B cell (primary cell): ENCODE results near the gene NT5M. TPM values are rescaled to one million over a fixed set of nuclear protein-coding genes. Genes with fewer than 3 reads are reported as not detected.

Experiments used
- ATAC-seq: fragments of 200-7000 bp; cut with Tn5 transposase; one replicate; pipeline ENCODE4 v1.10.0; 2021; ENCODE audit warnings: low read depth, mild to moderate bottlenecking, moderate number of reproducible peaks, moderate library complexity
- CTCF ChIA-PET: fragments of 350-600 bp; sonication (Branson Sonifier 250); formaldehyde crosslinking; loops from one replicate; lab custom pipeline; 2021; ENCODE audit warnings: antibody characterized with exemption, inconsistent platforms; lab: Charles Lee
- POLR2A ChIA-PET: fragments of 350-600 bp; sonication (Branson Sonifier 250); formaldehyde crosslinking; loops from one replicate; lab custom pipeline; 2021; ENCODE audit warnings: antibody characterized with exemption; lab: Charles Lee
- DNase-seq: peaks from one replicate; pipeline ENCODE4 v3.0.0; 2013
- H2AFZ ChIP-seq: 2 replicates; pipeline ENCODE4 v1.6.1; 2012; ENCODE audit warnings: mild to moderate bottlenecking, low read depth, low read length; ENCODE audit not compliant: insufficient read depth, poor library complexity, severe bottlenecking
- H3K27ac ChIP-seq, 2 donors: 1 replicate in 1 of 2; 2 replicates in 1 of 2; pipeline ENCODE4 v1.5.1; 2012 to 2013; ENCODE audit warnings: low read length in 2 of 2, mild to moderate bottlenecking in 2 of 2, moderate library complexity in 1 of 2
- H3K27me3 ChIP-seq, 4 experiments: fragments of 200-600 bp in 1 of 4; sonication (generic) in 1 of 4; replicated peaks in 1 of 4; 1 replicate in 2 of 4; 2 replicates in 2 of 4; pipeline versions ENCODE4 v1.6.1 to v1.7.0; 2013 to 2016; ENCODE audit warnings: low read length in 3 of 4, mild to moderate bottlenecking in 2 of 4, mixed read lengths in 1 of 4, moderate library complexity in 1 of 4; ENCODE audit not compliant: insufficient read depth in 4 of 4, control insufficient read depth in 3 of 4; ENCODE audit errors: control extremely low read depth in 1 of 4
- H3K36me3 ChIP-seq, 2 experiments: replicated peaks in 1 of 2; 1 replicate in 1 of 2; 2 replicates in 1 of 2; pipeline versions ENCODE4 v1.6.1 to v1.7.1; 2013; ENCODE audit warnings: low read length in 1 of 2; ENCODE audit not compliant: insufficient read depth in 2 of 2, control insufficient read depth in 1 of 2; ENCODE audit errors: control extremely low read depth in 1 of 2, extremely low read depth in 1 of 2
- H3K4me1 ChIP-seq, 2 donors: fragments of 200-600 bp in 1 of 2; sonication (generic) in 1 of 2; 1 replicate in 1 of 2; 2 replicates in 1 of 2; pipeline versions ENCODE4 v1.5.1 to v1.6.1; 2013 to 2017; ENCODE audit warnings: low read length in 2 of 2; ENCODE audit not compliant: control insufficient read depth in 2 of 2, insufficient read depth in 2 of 2
- H3K4me2 ChIP-seq: replicated peaks from 2 replicates; pipeline ENCODE3; 2012; ENCODE audit warnings: mild to moderate bottlenecking, low read depth, low read length; ENCODE audit not compliant: poor library complexity, severe bottlenecking
- H3K4me3 ChIP-seq, 5 experiments: fragments of 200-600 bp in 1 of 5; sonication (generic) in 1 of 5; 1 replicate in 3 of 5; 2 replicates in 2 of 5; pipeline versions ENCODE4 v1.5.1 to v1.7.0; 2011 to 2016; ENCODE audit warnings: low read length in 4 of 5, mild to moderate bottlenecking in 4 of 5, low read depth in 2 of 5, control low read depth in 1 of 5, moderate library complexity in 1 of 5; ENCODE audit not compliant: insufficient read depth in 1 of 5; ENCODE audit errors: control extremely low read depth in 1 of 5, extremely low read depth in 1 of 5
- H3K79me2 ChIP-seq: fragments of 200-600 bp; sonication (generic); one replicate; pipeline ENCODE4 v1.6.0; 2016; ENCODE audit warnings: low read length; ENCODE audit not compliant: control insufficient read depth, insufficient read depth
- H3K9ac ChIP-seq: fragments of 200-600 bp; sonication (generic); 2 replicates; pipeline ENCODE4 v1.6.1; 2017; ENCODE audit warnings: mild to moderate bottlenecking, low read length, moderate library complexity
- H3K9me3 ChIP-seq, 3 donors: one replicate each; pipeline versions ENCODE4 v1.6.1 to v1.7.1; 2013; ENCODE audit warnings: low read length in 2 of 3; ENCODE audit not compliant: control insufficient read depth in 2 of 3, insufficient read depth in 1 of 3; ENCODE audit errors: control extremely low read depth in 1 of 3
- H4K20me1 ChIP-seq: 2 replicates; pipeline ENCODE4 v1.6.0; 2012; ENCODE audit warnings: mild to moderate bottlenecking, low read length; ENCODE audit not compliant: insufficient read depth, control insufficient read depth, poor library complexity, severe bottlenecking
- H3K27ac Mint-ChIP-seq: one replicate; pipeline ENCODE4 v1.8.0; 2021; ENCODE audit warnings: mixed read lengths
- H3K27me3 Mint-ChIP-seq: one replicate; pipeline ENCODE4 v1.8.0; 2021; ENCODE audit warnings: mixed read lengths
- H3K4me1 Mint-ChIP-seq: one replicate; pipeline ENCODE4 v1.8.0; 2021; ENCODE audit warnings: mixed read lengths
- H3K4me3 Mint-ChIP-seq: one replicate; pipeline ENCODE4 v1.8.0; 2021; ENCODE audit warnings: mixed read lengths
- H3K9me3 Mint-ChIP-seq: one replicate; pipeline ENCODE4 v1.8.0; 2022; ENCODE audit warnings: mixed read lengths; ENCODE audit not compliant: insufficient read depth
- CTCF ChIP-seq: fragments of 200-600 bp; IDR thresholded peaks from one replicate; pipeline ENCODE4 v1.8.0; 2022; ENCODE audit warnings: antibody characterized with exemption, mild to moderate bottlenecking
- EZH2 ChIP-seq: IDR thresholded peaks from 2 replicates; pipeline ENCODE4 v1.6.1; 2012; ENCODE audit warnings: borderline replicate concordance, low read depth, mild to moderate bottlenecking, moderate library complexity, low read length; ENCODE audit not compliant: insufficient read depth, poor library complexity, severe bottlenecking
- whole genome bisulfite sequencing: methylation state at CpG from one replicate; pipeline ENCODE4 v1.1.5; 2013; ENCODE audit warnings: missing lambda C conversion rate; ENCODE audit not compliant: insufficient coverage; 5-methylcytosine and 5-hydroxymethylcytosine counted together
- intact Hi-C: fragments of 100-400 bp; cut with micrococcal nuclease; formaldehyde crosslinking; loops from one replicate; pipeline ENCODE4 v1.10.0; 2022
- polyA plus RNA-seq: library from polyadenylated mRNA; depleted of rRNA; stranded (reverse); fragments of >200 nt; gene quantifications from 2 replicates; pipeline ENCODE4 v1.2.3, GENCODE V29; 2012
- total RNA-seq, 2 donors: library from RNA; stranded (reverse); fragments of 120-200 nt in 1 of 2; gene quantifications; 1 replicate in 1 of 2; 2 replicates in 1 of 2; pipeline versions ENCODE4 v1.2.3 to v1.2.4, GENCODE V29; 2013 to 2022

Gene NT5M
- total and polyA plus RNA-seq, 2 donors (not counting 1 experiment from before 2014, with no cell fraction given) = 0.40 to 0.47 TPM

DNA sequence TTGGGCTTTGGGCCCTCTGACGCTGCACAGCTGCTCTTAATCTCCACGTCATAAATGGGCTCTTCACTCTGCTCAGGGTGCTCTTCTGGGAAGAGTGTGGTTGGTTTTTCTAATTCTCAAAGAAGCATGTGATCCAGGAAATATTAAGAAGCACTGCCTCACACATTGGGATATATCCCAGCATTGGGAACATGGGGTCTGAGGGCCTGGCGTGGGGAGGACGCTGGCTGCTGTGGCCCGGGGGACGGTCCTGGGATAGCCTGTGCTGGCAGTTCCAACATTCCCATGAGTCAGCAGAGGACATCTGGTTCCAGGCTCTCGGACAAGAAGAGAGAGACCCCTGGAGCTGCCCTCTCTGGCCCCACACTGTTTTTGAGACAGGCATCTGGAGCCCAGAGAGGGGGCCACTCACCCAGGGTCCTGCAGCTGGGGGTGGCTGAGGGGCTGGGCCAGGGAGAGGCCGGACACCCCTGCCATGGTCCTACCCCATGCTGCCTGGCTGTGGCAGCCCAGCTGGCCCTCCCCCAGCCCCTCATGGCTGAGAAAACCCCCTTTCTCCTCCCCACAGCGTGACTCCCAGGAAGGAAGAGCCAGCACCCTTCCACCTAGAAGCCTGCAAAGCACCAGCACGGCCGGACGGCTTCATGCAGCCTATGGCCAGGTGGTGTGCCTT, 58.8 kb downstream of the NT5M start:
- Histone ChIP-seq H3K36me3 (no peaks in the 10 kb centered on the region), H4K20me1 (no peaks in the 10 kb centered on the region), H2AFZ (no peak overlapping the region), H3K79me2 (no peaks in the 10 kb centered on the region), H3K9ac (no peak overlapping the region), H3K27me3 (peaks cover 0 to 11% (median 0%) of the 10 kb centered on the region in 4 experiments), H3K4me3 (no peak overlapping the region), H3K4me2 (no peak overlapping the region), H3K27ac (no peak overlapping the region), H3K9me3 (peaks cover 0 to 15% (median 0%) of the 10 kb centered on the region in 3 donors), H3K4me1 (no peaks in the 10 kb centered on the region)
- Mint-ChIP-seq H3K4me3 (no peak overlapping the region), H3K9me3 (peaks cover 3% of the 10 kb centered on the region), H3K27ac (no peak overlapping the region), H3K27me3 (peaks cover 14% of the 10 kb centered on the region), H3K4me1 (no peaks in the 10 kb centered on the region)
- 92% methylated on average over 8 of the region's 12 CpGs for WGBS
- DNase-seq (no peak), ATAC-seq (no peak)
- intact Hi-C loops = no loop called here
- ChIA-PET CTCF (no interaction called here), POLR2A (no interaction called here)
- TF ChIP-seq EZH2 (no peak), CTCF (no peak)

DNA sequence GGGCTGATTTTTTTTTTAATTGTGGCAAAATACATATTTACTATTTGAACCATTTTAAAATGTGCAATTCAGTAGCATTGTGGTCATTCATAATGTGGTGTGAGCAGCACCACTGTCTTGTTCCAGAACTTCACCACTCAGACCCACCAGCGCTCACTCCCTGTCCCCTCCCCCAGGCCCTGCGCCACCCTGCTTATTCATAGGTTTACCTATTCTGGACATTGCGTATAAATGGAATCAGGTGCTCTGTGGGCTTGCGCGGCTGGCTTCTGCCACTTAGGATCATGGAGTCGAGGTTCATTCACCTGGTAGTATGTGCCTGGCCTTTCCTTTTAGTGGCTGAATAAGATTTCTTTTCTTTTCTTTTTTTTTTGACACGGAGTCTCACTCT, 59.4 kb downstream of the NT5M start:
- H3K4me3 Mint-ChIP-seq = no peak overlapping the region
- peaks cover 14% of the 10 kb centered on the region for H3K27me3 Mint-ChIP-seq
- no peaks in the 10 kb centered on the region for H3K4me1 ChIP-seq
- no peaks in the 10 kb centered on the region for H4K20me1 ChIP-seq
- H3K27me3 ChIP-seq = peaks cover 0 to 11% (median 0%) of the 10 kb centered on the region in 4 experiments
- TF ChIP-seq EZH2 (no peak), CTCF (no peak)
- H3K79me2 ChIP-seq = no peaks in the 10 kb centered on the region
- H3K4me2 ChIP-seq = no peak overlapping the region
- no peak overlapping the region for H3K27ac ChIP-seq
- H3K4me1 Mint-ChIP-seq = no peaks in the 10 kb centered on the region
- CTCF ChIA-PET = no interaction called here
- no peak for DNase-seq
- H3K9me3 Mint-ChIP-seq = peaks cover 3% of the 10 kb centered on the region
- H3K4me3 ChIP-seq = no peak overlapping the region
- no peak overlapping the region for H3K27ac Mint-ChIP-seq
- no peak overlapping the region for H3K9ac ChIP-seq
- 100% methylated on average over 1 of the region's 7 CpGs for WGBS
- H3K9me3 ChIP-seq = peaks cover 0 to 15% (median 0%) of the 10 kb centered on the region in 3 donors
- no peak for ATAC-seq
- H3K36me3 ChIP-seq = no peaks in the 10 kb centered on the region
- POLR2A ChIA-PET = no interaction called here
- intact Hi-C loops = no loop called here
- no peak overlapping the region for H2AFZ ChIP-seq
